Esophagus muscularis mucosa (tissue), 2 donors: Measurements from ENCODE around the gene SLC8A1.

Source experiments
- POLR2A ChIP-seq: fragments of 450-650 bp; IDR thresholded peaks from one replicate; pipeline ENCODE4 v1.6.1; 2017; ENCODE audit warnings: antibody characterized with exemption, moderate library complexity, mild to moderate bottlenecking, low read depth
- POLR2AphosphoS5 ChIP-seq, 2 donors: sonication (generic); formaldehyde crosslinking; IDR thresholded peaks; one replicate each; pipeline ENCODE4 v1.6.1; 2017; ENCODE audit warnings: antibody characterized with exemption in 2 of 2

- no peak for TF ChIP-seq POLR2A
- no peak for TF ChIP-seq POLR2AphosphoS5 (IDR thresholded peaks at IDR 0.05)
Observed at GRCh38 chr2:40150266-40150665, 301.6 kb downstream of the SLC8A1 start.
